Choroid plexus epithelial cell (primary cell): ENCODE measurements around the gene TGFA.

Experiments used
- DNase-seq: peaks from one replicate; pipeline ENCODE4 v3.0.0-alpha.2; 2010; ENCODE audit warnings: low read depth
- H3K4me3 ChIP-seq: 2 replicates; pipeline ENCODE4 v1.5.1; 2011; ENCODE audit warnings: low read depth, mild to moderate bottlenecking, control low read depth, low read length, moderate library complexity
- TF ChIP-seq, protein P1 (sequence below): conservative IDR thresholded peaks from 2 replicates; pipeline ENCODE4 v1.5.1; 2011; ENCODE audit warnings: low read depth, mild to moderate bottlenecking, control low read depth, inconsistent platforms, low read length, moderate library complexity

The TGFA gene

DNA sequence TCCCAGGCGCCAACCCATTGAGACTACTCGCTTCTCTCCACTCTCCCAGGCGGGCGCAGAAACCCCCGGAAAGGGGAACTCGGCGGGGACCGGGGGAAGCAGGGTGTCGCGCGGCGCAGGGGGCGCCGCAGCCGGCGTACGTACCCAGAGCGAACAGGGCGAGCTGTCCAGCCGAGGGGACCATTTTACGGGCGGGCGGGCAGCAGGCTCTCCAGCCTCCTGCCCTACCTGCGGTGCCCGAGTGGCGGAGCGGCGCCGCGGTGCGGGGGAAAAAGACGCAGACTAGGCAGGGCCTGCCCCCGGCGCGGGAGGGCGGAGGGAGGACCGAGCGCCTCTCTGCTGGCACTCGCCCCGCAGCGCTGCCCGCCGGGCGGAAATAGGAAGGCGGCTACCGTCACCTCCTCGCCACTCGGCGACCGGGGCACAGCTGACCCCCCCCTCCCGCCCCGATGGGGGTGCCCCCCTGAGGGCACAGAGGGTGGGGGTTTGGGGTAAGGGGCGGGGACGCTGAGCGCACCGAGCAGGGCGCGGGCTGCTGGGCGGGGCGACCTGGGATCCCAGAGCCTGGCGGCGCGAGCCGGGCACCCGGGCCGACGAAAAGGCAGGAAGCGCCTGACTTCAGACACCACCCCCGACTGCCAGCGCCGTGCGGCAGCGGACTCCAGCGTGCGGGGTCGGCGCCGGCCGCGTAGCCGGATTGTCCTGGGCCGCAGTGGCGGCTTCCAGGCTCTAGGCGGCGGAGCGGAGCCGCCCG is at the start of gene TGFA:
TSS of gene TGFA (minus strand) at position 243 of the 754 bp plus-strand sequence. CDS start at position 184, 59 bp downstream.
- H3K4me3 ChIP-seq: peak within 1 kb of the TSS; percentile 54
- DNase-seq: peak; percentile 18
- TF ChIP-seq, protein P1, sequence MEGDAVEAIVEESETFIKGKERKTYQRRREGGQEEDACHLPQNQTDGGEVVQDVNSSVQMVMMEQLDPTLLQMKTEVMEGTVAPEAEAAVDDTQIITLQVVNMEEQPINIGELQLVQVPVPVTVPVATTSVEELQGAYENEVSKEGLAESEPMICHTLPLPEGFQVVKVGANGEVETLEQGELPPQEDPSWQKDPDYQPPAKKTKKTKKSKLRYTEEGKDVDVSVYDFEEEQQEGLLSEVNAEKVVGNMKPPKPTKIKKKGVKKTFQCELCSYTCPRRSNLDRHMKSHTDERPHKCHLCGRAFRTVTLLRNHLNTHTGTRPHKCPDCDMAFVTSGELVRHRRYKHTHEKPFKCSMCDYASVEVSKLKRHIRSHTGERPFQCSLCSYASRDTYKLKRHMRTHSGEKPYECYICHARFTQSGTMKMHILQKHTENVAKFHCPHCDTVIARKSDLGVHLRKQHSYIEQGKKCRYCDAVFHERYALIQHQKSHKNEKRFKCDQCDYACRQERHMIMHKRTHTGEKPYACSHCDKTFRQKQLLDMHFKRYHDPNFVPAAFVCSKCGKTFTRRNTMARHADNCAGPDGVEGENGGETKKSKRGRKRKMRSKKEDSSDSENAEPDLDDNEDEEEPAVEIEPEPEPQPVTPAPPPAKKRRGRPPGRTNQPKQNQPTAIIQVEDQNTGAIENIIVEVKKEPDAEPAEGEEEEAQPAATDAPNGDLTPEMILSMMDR: no peak

DNA sequence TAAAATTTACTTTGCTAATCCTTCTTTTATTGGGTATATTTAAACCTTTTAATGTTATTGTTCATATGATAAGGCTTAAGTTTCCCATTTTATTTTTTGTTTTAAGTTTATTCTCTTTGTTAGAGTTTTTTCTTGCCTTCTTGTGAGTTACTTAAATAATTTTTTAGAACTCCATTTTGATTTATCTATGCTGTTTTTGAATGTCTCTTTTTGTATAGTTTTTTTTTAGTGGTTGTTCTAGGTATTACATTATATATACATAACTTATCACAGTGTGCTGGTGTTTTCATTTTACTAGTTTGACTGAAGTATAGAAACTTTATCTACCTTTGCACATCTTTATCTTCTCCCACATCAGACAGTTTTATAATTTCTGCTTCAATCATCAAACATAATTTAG is 49.4 kb upstream of the TGFA start:
- TF ChIP-seq, protein P1: no peak
- no peak overlapping the region for H3K4me3 ChIP-seq
- DNase-seq: no peak

DNA sequence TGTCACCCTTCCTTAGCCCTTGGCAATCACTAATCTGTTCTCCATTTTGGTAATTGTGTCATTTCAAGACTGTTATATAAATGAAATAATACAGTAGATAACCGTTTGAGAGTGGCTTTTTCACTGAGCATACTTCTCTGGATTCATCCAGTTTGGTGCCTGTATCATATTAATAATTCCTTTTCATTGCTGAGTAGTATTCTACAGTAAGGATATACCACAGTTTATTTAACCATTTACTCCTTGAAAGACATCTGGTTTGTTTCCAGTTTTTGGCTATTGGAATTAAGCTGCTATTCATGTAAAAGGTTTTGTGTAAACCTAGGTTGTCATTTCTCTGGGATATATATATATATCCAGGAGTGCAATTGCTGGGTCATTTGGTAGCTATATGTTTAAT is 44.6 kb upstream of the TGFA start:
- TF ChIP-seq, protein P1: no peak
- no peak for DNase-seq
- no peak overlapping the region for H3K4me3 ChIP-seq

DNA sequence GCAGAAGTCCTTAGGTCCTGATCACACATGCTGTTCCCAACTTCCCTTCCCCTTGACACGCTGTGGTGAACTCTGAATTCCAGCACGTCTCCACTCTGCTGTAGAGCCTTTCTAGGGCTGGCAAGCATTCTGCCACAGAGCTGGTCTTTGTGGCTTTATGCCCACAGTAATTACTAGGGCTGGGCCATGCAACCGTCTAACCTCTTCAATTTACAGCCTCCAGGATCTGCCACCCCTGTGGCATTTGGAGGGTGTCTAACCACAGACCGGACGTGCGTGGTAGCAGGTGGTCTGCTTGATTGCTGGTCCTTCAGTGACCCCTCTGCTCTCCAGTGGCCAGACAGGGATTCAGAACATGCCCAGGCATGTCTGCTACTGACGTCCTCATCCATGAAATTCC is 43.1 kb upstream of the TGFA start:
- DNase-seq: peak; percentile 4
- TF ChIP-seq, protein P1: no peak
- H3K4me3 ChIP-seq: no peak overlapping the region

DNA sequence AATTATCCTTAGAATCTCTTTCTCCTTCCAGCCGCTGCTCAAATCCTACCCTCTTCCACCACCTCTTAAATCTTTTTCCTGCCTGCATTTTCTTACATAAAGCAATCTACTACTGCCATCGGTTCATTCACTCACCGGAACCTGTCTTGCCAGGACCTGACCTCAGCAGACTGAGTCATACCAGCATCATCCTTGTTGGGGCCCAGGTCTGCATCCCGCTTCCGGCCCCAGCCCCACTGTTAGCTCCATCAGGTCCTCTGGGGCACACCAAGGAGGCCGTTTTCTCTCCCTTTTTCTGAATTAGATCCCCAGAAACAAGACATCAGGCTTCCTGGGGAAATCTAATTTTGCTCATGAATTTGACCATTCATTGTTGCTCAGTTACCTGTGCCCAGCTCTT is 42.7 kb upstream of the TGFA start:
- TF ChIP-seq, protein P1: no peak
- DNase-seq: no peak

DNA sequence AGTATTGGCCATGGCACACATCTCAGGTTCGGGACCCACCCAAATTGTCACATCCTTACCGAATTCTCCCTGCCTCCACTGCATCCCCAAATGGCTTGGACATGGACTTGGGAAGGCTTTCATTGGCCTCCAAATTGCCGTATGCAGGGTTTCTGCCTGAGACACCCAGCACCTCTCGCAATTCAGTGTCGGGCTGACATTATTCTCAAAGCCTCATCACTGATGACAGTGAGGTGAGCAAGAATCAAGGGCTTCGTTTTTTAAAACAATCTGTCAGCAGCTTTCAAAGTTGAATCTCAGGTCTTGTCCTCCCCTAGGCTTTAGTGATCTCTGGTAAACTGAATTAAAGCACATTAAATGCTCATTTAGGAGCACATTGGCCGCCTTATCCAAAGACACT is 29.5 kb upstream of the TGFA start:
- no peak overlapping the region for H3K4me3 ChIP-seq
- TF ChIP-seq, protein P1: no peak
- DNase-seq: no peak

More for the DNA sequence above, 42.7 kb upstream of the TGFA start:
- no peak overlapping the region for H3K4me3 ChIP-seq

DNA sequence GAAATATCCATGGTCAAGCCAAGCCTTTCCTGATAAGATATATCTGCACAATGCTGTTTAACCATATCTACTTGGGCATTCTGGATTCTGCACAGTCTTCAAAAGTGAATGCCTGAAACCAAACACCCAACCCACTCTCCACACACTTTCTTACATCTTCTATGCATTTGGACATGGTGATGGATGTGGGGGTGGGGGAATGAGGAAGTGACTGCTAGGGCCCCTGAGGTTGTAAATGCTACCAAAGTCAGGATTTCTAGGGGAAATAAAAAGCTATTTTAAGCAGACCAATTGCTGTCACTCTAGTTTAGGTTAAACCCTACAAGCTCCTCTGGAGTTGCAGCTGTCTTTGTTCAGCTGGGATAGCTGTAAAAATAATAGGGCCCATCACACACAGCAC is 26.7 kb upstream of the TGFA start:
- no peak for DNase-seq
- no peak overlapping the region for H3K4me3 ChIP-seq
- TF ChIP-seq, protein P1: no peak
